ENCODE results near the gene ESM1. TPM values are rescaled to one million over a fixed set of nuclear protein-coding genes. Genes with fewer than 3 reads are reported as not detected.
"Not testable (repeated sequence)": the region's sequence is repeated elsewhere in the genome, so short reads cannot be mapped to it uniquely, and the experiment has no call there.

The ESM1 gene
- polyA plus RNA-seq = 2.9 TPM
- long read RNA-seq, donor 1 = 0 reads
- long read RNA-seq, donor 2 = 0 reads
- long read RNA-seq, donor 3 = 0 reads
- long read RNA-seq, donor 4 = 0 reads
- long read RNA-seq, donor 5, partial matches to known transcripts = 0 of 1 reads
- long read RNA-seq, donor 5, other reads (novel, unspliced or antisense) = 0 of 1 reads
- long read RNA-seq, donor 6 = 0 reads
- long read RNA-seq, donor 7, partial matches to known transcripts = 0 of 1 reads
- long read RNA-seq, donor 7, other reads (novel, unspliced or antisense) = 0 of 1 reads
- long read RNA-seq, donor 8, partial matches to known transcripts = 0 of 2 reads
- long read RNA-seq, donor 8, other reads (novel, unspliced or antisense) = 0 of 2 reads
- long read RNA-seq, donor 9 = 0 reads
- long read RNA-seq, donor 10 = 0 reads
- long read RNA-seq, donor 11 = 0 reads

DNA sequence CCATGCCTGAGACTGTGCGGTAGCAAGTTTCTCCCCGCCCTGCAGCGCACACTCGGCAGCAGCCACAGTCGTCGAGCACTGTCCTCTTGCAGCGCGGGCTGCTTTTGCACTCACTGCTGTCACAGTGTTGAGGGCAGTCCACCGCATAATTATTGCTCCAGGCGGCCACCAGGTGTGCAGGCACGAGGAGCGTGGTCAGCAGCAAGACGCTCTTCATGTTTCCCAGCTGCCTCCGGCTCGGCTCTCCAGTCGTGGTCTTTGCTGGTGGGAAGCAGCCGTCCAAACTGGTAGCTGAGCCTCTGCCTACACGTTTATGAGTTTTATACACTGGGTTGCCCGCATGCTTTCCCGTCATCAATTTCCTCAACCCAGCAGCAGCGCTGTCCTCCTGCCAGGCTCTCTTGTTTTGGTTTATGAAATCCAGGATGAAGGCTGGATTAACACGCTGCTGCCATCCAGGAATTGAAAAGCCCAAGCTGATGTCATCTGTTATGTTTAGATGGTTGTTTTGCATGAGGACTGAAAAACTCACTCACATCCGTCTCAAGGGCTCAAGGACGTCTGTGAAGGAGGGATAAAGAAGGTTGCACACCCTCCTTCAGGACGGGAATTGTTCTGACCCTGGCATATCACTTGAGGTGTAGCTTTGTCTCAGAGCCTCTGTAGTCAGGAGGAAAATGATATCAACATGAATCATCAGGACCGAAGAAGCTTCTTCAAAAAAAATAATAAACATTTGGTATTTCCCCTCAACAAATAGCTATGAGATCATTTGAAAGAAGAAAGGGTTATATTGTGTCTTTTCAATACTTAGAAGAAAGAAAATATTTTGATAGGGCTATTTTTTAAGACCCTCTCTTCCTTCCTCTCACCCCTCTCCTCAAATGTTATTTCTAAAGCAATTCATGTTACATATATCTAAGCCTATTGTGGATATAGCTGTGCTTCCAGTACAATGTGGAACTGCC, at the start of gene ESM1:
ESM1 (minus strand) TSS at position 293 of the 968 bp plus-strand sequence; CDS start at position 217, 76 bp downstream.
- DNase-seq = peak in 1 of 2 donors; percentile 4
- H3K4me3 ChIP-seq (ENCODE audit: low read length) = no peak within 1 kb of the TSS
- WGBS (ENCODE audit: insufficient coverage, low lambda C conversion rate) = no CpG with 5 or more reads among the region's 26 CpGs

GRCh38 chr5:55033568-55033967, 48.2 kb upstream of the ESM1 start:
- Histone ChIP-seq H3K4me1 (ENCODE audit: control insufficient read depth, insufficient read depth, low read length) (no peaks in the 10 kb centered on the region), H3K36me3 (ENCODE audit: control insufficient read depth, insufficient read depth, low read length) (no peaks in the 10 kb centered on the region), H3K4me3 (ENCODE audit: low read length) (no peak overlapping the region), H3K27me3 (ENCODE audit: control insufficient read depth, insufficient read depth, low read length) (no peaks in the 10 kb centered on the region), H3K9me3 (ENCODE audit: control insufficient read depth, low read depth, low read length) (no peaks in the 10 kb centered on the region), H3K27ac (ENCODE audit: low read length) (no peak overlapping the region)
- 80% methylated on average over 1 of the region's 4 CpGs for WGBS (ENCODE audit: insufficient coverage, low lambda C conversion rate)
- no peak for DNase-seq

More for the DNA sequence above, at the start of gene ESM1:
- H3K36me3 ChIP-seq (ENCODE audit: control insufficient read depth, insufficient read depth, low read length) = no peaks in the 10 kb centered on the region
- no peaks in the 10 kb centered on the region for H3K9me3 ChIP-seq (ENCODE audit: control insufficient read depth, low read depth, low read length)
- H3K27ac ChIP-seq (ENCODE audit: low read length) = no peak within 1 kb of the TSS
- H3K27me3 ChIP-seq (ENCODE audit: control insufficient read depth, insufficient read depth, low read length) = peaks cover 38% of the 10 kb centered on the region
- no peaks in the 10 kb centered on the region for H3K4me1 ChIP-seq (ENCODE audit: control insufficient read depth, insufficient read depth, low read length)

DNA sequence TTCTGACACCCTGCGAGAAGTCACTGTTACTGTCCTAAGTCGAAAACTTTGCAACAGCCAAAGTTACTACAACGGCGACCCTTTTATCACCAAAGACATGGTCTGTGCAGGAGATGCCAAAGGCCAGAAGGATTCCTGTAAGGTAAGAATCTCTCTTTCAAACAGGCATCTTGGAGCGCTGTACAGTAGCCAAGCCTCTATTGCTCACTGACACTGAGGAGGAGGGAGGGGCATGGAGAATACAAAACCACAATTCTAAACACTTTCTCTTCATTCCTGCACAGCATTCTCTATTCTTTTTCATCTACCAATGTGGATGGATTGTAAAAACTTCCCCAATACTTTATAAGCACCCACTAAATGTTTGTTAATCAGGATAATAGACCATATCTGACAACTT, 46.1 kb upstream of the ESM1 start:
- H3K27me3 ChIP-seq (ENCODE audit: control insufficient read depth, insufficient read depth, low read length) = no peaks in the 10 kb centered on the region
- no peaks in the 10 kb centered on the region for H3K4me1 ChIP-seq (ENCODE audit: control insufficient read depth, insufficient read depth, low read length)
- no peaks in the 10 kb centered on the region for H3K9me3 ChIP-seq (ENCODE audit: control insufficient read depth, low read depth, low read length)
- no peak overlapping the region for H3K4me3 ChIP-seq (ENCODE audit: low read length)
- no peak for DNase-seq
- no CpG with 5 or more reads among the region's 5 CpGs for WGBS (ENCODE audit: insufficient coverage, low lambda C conversion rate)
- no peaks in the 10 kb centered on the region for H3K36me3 ChIP-seq (ENCODE audit: control insufficient read depth, insufficient read depth, low read length)
- H3K27ac ChIP-seq (ENCODE audit: low read length) = no peak overlapping the region

DNA sequence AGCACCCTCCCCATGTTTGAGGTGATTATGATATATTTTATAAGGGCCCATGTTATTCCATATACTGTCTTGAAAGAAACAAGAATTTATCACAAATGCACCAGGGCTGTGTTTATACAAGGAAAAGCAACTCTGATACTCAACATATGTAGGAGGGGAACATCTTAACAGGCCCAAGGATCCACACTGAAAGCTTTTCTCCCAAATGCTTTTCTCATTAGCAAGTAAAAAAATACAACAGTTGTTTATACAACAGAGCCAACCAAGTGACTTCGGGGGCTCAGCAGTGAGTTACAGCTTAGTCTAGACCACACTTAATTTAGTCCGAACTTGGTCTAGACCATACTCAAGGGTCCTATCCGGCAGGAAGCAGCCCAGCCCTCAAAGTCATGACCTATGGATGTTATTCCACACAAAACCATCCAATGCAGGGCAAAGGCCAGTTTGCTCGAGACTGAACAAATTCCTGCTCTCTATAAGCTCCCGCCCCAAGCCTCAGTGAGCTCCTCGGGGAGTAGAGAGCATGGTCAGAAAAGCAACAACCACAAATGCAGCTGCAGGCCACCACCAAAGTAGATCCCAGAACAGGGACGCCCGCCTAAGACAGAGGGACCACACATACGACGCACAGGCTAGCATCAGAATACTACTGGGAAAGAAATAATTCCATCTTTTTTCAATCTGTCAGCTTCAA, 45.4 kb upstream of the ESM1 start:
- Histone ChIP-seq H3K27ac (ENCODE audit: low read length) (no peak overlapping the region), H3K4me3 (ENCODE audit: low read length) (no peak overlapping the region), H3K4me1 (ENCODE audit: control insufficient read depth, insufficient read depth, low read length) (no peaks in the 10 kb centered on the region), H3K27me3 (ENCODE audit: control insufficient read depth, insufficient read depth, low read length) (no peaks in the 10 kb centered on the region), H3K36me3 (ENCODE audit: control insufficient read depth, insufficient read depth, low read length) (no peaks in the 10 kb centered on the region), H3K9me3 (ENCODE audit: control insufficient read depth, low read depth, low read length) (no peaks in the 10 kb centered on the region)
- no peak for DNase-seq
- no CpG with 5 or more reads among the region's 10 CpGs for WGBS (ENCODE audit: insufficient coverage, low lambda C conversion rate)

- Histone ChIP-seq H3K9me3 (ENCODE audit: control insufficient read depth, low read depth, low read length) (no peaks in the 10 kb centered on the region), H3K27me3 (ENCODE audit: control insufficient read depth, insufficient read depth, low read length) (no peaks in the 10 kb centered on the region), H3K4me3 (ENCODE audit: low read length) (no peak overlapping the region), H3K27ac (ENCODE audit: low read length) (no peak overlapping the region), H3K4me1 (ENCODE audit: control insufficient read depth, insufficient read depth, low read length) (no peaks in the 10 kb centered on the region), H3K36me3 (ENCODE audit: control insufficient read depth, insufficient read depth, low read length) (no peaks in the 10 kb centered on the region)
- no CpG with 5 or more reads among the region's 2 CpGs for WGBS (ENCODE audit: insufficient coverage, low lambda C conversion rate)
- no peak for DNase-seq
These were observed 44.8 kb upstream of the ESM1 start for GRCh38 chr5:55030220-55030619.

DNA sequence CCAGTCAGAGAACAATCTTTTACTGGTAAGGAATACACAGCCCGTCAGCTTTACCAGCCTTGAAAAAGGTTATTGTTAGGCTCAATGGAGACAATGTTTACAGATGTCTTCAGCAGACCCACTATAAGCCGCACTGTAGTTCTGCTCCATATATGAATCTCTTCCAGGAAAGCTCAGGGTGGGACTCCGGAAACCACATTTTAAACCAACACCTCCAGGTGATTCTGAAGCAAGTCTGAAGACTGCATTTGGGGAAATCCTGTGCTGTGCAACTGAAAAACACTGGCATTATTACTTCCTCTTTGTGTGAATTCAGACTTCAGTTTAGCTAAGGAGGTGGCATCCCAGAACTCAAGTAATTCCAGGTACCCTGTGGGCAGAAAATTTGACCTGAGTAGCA, 42.2 kb upstream of the ESM1 start:
- Histone ChIP-seq H3K9me3 (ENCODE audit: control insufficient read depth, low read depth, low read length) (no peaks in the 10 kb centered on the region), H3K27me3 (ENCODE audit: control insufficient read depth, insufficient read depth, low read length) (peaks cover 3% of the 10 kb centered on the region), H3K36me3 (ENCODE audit: control insufficient read depth, insufficient read depth, low read length) (no peaks in the 10 kb centered on the region), H3K27ac (ENCODE audit: low read length) (no peak overlapping the region), H3K4me3 (ENCODE audit: low read length) (no peak overlapping the region), H3K4me1 (ENCODE audit: control insufficient read depth, insufficient read depth, low read length) (no peaks in the 10 kb centered on the region)
- DNase-seq = no peak
- WGBS (ENCODE audit: insufficient coverage, low lambda C conversion rate) = no CpG with 5 or more reads among the region's 3 CpGs

- Histone ChIP-seq H3K27ac (ENCODE audit: low read length) (no peak overlapping the region), H3K27me3 (ENCODE audit: control insufficient read depth, insufficient read depth, low read length) (peaks cover 3% of the 10 kb centered on the region), H3K4me3 (ENCODE audit: low read length) (no peak overlapping the region), H3K36me3 (ENCODE audit: control insufficient read depth, insufficient read depth, low read length) (no peaks in the 10 kb centered on the region), H3K9me3 (ENCODE audit: control insufficient read depth, low read depth, low read length) (no peaks in the 10 kb centered on the region), H3K4me1 (ENCODE audit: control insufficient read depth, insufficient read depth, low read length) (no peaks in the 10 kb centered on the region)
- WGBS (ENCODE audit: insufficient coverage, low lambda C conversion rate) = no CpG with 5 or more reads among the region's 2 CpGs
- DNase-seq = no peak
These were observed 37.1 kb upstream of the ESM1 start for GRCh38 chr5:55022450-55022849.

DNA sequence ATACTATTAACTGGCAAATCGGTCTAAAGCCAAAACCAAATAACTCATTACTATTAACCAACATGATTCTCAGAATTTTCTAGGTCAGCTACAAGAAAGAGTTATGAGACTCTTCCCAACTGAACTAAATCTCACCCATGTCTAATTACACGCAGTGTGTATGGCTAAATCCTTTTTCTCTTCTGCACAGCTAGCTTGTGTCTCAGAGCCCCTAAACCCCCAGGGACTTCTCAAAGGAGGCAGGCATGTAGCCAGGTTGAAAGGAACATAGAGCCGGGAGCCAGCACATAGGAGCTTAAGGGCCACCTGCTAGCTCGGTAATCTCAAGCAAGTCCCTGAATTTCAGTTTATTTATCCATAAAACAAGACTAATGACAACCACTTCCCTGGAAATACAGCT, 36.4 kb upstream of the ESM1 start:
- peaks cover 3% of the 10 kb centered on the region for H3K27me3 ChIP-seq (ENCODE audit: control insufficient read depth, insufficient read depth, low read length)
- no peak overlapping the region for H3K4me3 ChIP-seq (ENCODE audit: low read length)
- H3K9me3 ChIP-seq (ENCODE audit: control insufficient read depth, low read depth, low read length) = no peaks in the 10 kb centered on the region
- no peak for DNase-seq
- WGBS (ENCODE audit: insufficient coverage, low lambda C conversion rate) = 100% methylated on average over 1 of the region's 4 CpGs
- H3K36me3 ChIP-seq (ENCODE audit: control insufficient read depth, insufficient read depth, low read length) = no peaks in the 10 kb centered on the region
- no peaks in the 10 kb centered on the region for H3K4me1 ChIP-seq (ENCODE audit: control insufficient read depth, insufficient read depth, low read length)
- H3K27ac ChIP-seq (ENCODE audit: low read length) = no peak overlapping the region

DNA sequence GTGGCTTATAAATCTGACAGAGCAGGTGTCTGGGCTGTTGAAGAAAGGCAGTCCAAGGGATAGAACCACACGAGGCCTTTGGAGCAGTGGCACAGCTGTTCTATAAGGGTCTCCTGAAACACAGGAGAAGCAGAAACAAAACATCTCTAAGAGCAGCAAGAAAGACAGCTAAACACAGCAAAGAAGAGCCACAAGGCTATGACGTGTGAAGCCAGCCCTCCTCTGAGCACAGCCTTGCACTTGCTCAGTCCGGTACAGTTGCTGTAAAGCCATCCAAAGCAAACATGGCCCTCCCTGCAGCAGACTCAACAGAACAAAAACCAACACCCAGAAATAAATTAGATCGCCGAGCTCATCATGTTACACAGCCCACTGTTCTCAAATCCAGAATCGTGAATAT, 36.0 kb upstream of the ESM1 start:
- no peak overlapping the region for H3K27ac ChIP-seq (ENCODE audit: low read length)
- no peaks in the 10 kb centered on the region for H3K9me3 ChIP-seq (ENCODE audit: control insufficient read depth, low read depth, low read length)
- no CpG with 5 or more reads among the region's 6 CpGs for WGBS (ENCODE audit: insufficient coverage, low lambda C conversion rate)
- no peaks in the 10 kb centered on the region for H3K4me1 ChIP-seq (ENCODE audit: control insufficient read depth, insufficient read depth, low read length)
- H3K4me3 ChIP-seq (ENCODE audit: low read length) = no peak overlapping the region
- H3K36me3 ChIP-seq (ENCODE audit: control insufficient read depth, insufficient read depth, low read length) = no peaks in the 10 kb centered on the region
- no peak for DNase-seq
- H3K27me3 ChIP-seq (ENCODE audit: control insufficient read depth, insufficient read depth, low read length) = peaks cover 3% of the 10 kb centered on the region

- not testable (repeated sequence) for H3K36me3 ChIP-seq (ENCODE audit: control insufficient read depth, insufficient read depth, low read length); H3K4me1 ChIP-seq (ENCODE audit: control insufficient read depth, insufficient read depth, low read length); DNase-seq; H3K9me3 ChIP-seq (ENCODE audit: control insufficient read depth, low read depth, low read length); H3K27me3 ChIP-seq (ENCODE audit: control insufficient read depth, insufficient read depth, low read length); H3K4me3 ChIP-seq (ENCODE audit: low read length); H3K27ac ChIP-seq (ENCODE audit: low read length)
- 60% methylated on average over 1 of the region's 1 CpG for WGBS (ENCODE audit: insufficient coverage, low lambda C conversion rate)
These were observed 24.8 kb upstream of the ESM1 start for GRCh38 chr5:55010149-55010548.

All from large intestine (tissue), 12 donors.